DOHH2 (cell line): ENCODE results near the gene MS4A18.

Experiments
- H3F3A ChIP-seq: fragments of 200-600 bp; sonication (generic), shearing (Covaris generic); 2 replicates; pipeline ENCODE4 v1.6.0; 2016; ENCODE audit warnings: antibody characterized with exemption, mild to moderate bottlenecking; ENCODE audit not compliant: control insufficient read depth, insufficient read depth
- H3K27ac ChIP-seq: fragments of 200-600 bp; sonication (generic); 2 replicates; pipeline ENCODE4 v1.5.1; 2014; ENCODE audit warnings: low read depth, mild to moderate bottlenecking, low read length, moderate library complexity
- H3K27me3 ChIP-seq: fragments of 200-600 bp; sonication (generic); 2 replicates; pipeline ENCODE4 v1.6.1; 2014; ENCODE audit warnings: mild to moderate bottlenecking, low read length, mixed read lengths; ENCODE audit not compliant: control insufficient read depth
- H3K36me3 ChIP-seq: fragments of 200-600 bp; sonication (generic); 2 replicates; pipeline ENCODE4 v1.6.1; 2014; ENCODE audit warnings: mild to moderate bottlenecking, low read length, moderate library complexity, mixed read lengths; ENCODE audit not compliant: control insufficient read depth
- H3K4me1 ChIP-seq: fragments of 200-600 bp; sonication (generic); 2 replicates; pipeline ENCODE4 v1.6.1; 2014; ENCODE audit warnings: mild to moderate bottlenecking, low read length, mixed read lengths; ENCODE audit not compliant: control insufficient read depth
- H3K4me2 ChIP-seq: fragments of 200-600 bp; sonication (generic); 2 replicates; pipeline ENCODE4 v1.6.0; 2014; ENCODE audit warnings: mild to moderate bottlenecking, low read length, moderate library complexity
- H3K4me3 ChIP-seq: fragments of 200-600 bp; sonication (generic); 2 replicates; pipeline ENCODE4 v1.5.1; 2014; ENCODE audit warnings: mild to moderate bottlenecking, low read length, mixed read lengths
- H3K79me2 ChIP-seq: fragments of 200-600 bp; sonication (generic); 2 replicates; pipeline ENCODE4 v1.6.1; 2014; ENCODE audit warnings: mild to moderate bottlenecking, low read length, mixed read lengths; ENCODE audit not compliant: control insufficient read depth
- H3K9me2 ChIP-seq: fragments of 200-600 bp; sonication (generic); replicated peaks from 2 replicates; pipeline ENCODE4 v1.6.1; 2014; ENCODE audit warnings: mild to moderate bottlenecking, low read length, mixed read lengths; ENCODE audit not compliant: control insufficient read depth
- H3K9me3 ChIP-seq: fragments of 200-600 bp; sonication (generic); 2 replicates; pipeline ENCODE4 v1.6.1; 2014; ENCODE audit warnings: antibody characterized with exemption, low read length, mixed read lengths; ENCODE audit not compliant: control insufficient read depth, insufficient read depth
- H4K20me1 ChIP-seq: fragments of 200-600 bp; sonication (generic); 2 replicates; pipeline ENCODE4 v1.6.0; 2014; ENCODE audit warnings: low read depth, mild to moderate bottlenecking, antibody characterized with exemption, low read length, moderate library complexity; ENCODE audit not compliant: control insufficient read depth, insufficient read depth
- CTCF ChIP-seq: fragments of 200-600 bp; sonication (generic); IDR thresholded peaks from one replicate; pipeline ENCODE4 v1.5.1; 2014; ENCODE audit warnings: antibody characterized with exemption, mild to moderate bottlenecking, low read depth, low read length; ENCODE audit not compliant: poor library complexity, severe bottlenecking
- EZH2phosphoT487 ChIP-seq: fragments of 200-600 bp; sonication (generic); IDR thresholded peaks from 2 replicates; pipeline ENCODE4 v1.6.1; 2017; ENCODE audit warnings: borderline replicate concordance, mild to moderate bottlenecking, antibody characterized with exemption, low read length, moderate library complexity, mixed read lengths

Gene MS4A18

DNA sequence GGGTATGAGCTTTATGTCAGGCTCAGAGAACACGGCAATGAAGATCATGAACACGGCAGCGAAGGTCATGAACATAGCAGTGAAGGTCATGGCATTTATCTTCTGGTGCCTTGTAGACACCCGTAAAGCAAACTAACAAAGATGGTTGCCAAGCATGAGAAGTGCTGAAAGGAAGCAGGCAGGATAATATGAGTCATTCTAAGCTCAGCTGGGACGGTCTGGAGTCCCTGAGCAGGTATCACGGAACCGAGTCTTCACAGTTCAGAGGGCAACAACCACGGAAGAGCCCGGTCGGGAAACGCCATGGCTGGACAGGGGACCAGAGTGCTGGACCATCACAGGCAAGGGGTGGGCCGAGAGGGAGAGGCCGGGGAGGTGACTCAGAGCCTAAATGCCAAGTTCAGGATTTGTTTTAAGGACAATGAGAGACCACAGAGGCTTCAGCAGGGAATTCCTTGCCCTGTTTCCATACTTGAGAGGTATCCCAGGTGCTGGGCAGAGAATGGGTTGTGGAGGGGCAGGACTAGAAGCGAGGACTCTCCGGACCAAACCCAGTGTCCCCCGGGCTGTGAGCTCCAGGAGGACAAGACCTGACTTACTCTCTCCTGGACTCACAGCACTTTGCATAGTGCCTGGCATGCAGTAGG is 47.5 kb downstream of the MS4A18 start:
- Histone ChIP-seq H3K27ac (no peak overlapping the region), H3K4me2 (no peak overlapping the region), H3K36me3 (no peaks in the 10 kb centered on the region), H3K9me2 (no peaks in the 10 kb centered on the region), H3K27me3 (peaks cover 14% of the 10 kb centered on the region), H3K79me2 (no peaks in the 10 kb centered on the region), H3F3A (no peaks in the 10 kb centered on the region), H4K20me1 (no peaks in the 10 kb centered on the region), H3K4me1 (peaks cover 6% of the 10 kb centered on the region; the same call in 1 of the 2 replicates), H3K9me3 (no peaks in the 10 kb centered on the region), H3K4me3 (no peak overlapping the region)
- TF ChIP-seq CTCF (no peak), EZH2phosphoT487 (no peak)

- Histone ChIP-seq H3K9me3 (no peaks in the 10 kb centered on the region), H3K4me3 (no peak overlapping the region), H3K27me3 (peaks cover 15% of the 10 kb centered on the region), H3K4me2 (no peak overlapping the region), H3K9me2 (no peaks in the 10 kb centered on the region), H3K79me2 (no peaks in the 10 kb centered on the region), H3K4me1 (peaks cover 6% of the 10 kb centered on the region; the same call in 1 of the 2 replicates), H3K36me3 (no peaks in the 10 kb centered on the region), H4K20me1 (no peaks in the 10 kb centered on the region), H3K27ac (no peak overlapping the region), H3F3A (no peaks in the 10 kb centered on the region)
- TF ChIP-seq CTCF (no peak), EZH2phosphoT487 (no peak)
Observed at GRCh38 chr11:60772666-60773065, 48.1 kb downstream of the MS4A18 start.

GRCh38 chr11:60774726-60775125 is 50.2 kb downstream of the MS4A18 start:
- Histone ChIP-seq H3K4me2 (no peak overlapping the region), H3K9me2 (no peaks in the 10 kb centered on the region), H3K36me3 (no peaks in the 10 kb centered on the region), H3K4me1 (peaks cover 6% of the 10 kb centered on the region; the same call in 1 of the 2 replicates), H3F3A (no peaks in the 10 kb centered on the region), H3K4me3 (no peak overlapping the region), H3K27me3 (peaks cover 16% of the 10 kb centered on the region), H3K9me3 (no peaks in the 10 kb centered on the region), H3K27ac (no peak overlapping the region), H3K79me2 (no peaks in the 10 kb centered on the region), H4K20me1 (no peaks in the 10 kb centered on the region)
- no peak for TF ChIP-seq CTCF
- no peak for TF ChIP-seq EZH2phosphoT487
